DOHH2 (cell line): ENCODE results near the gene ZNF316.

Experiments used
- H3F3A ChIP-seq: fragments of 200-600 bp; sonication (generic), shearing (Covaris generic); 2 replicates; pipeline ENCODE4 v1.6.0; 2016; ENCODE audit warnings: antibody characterized with exemption, mild to moderate bottlenecking; ENCODE audit not compliant: control insufficient read depth, insufficient read depth
- H3K27ac ChIP-seq: fragments of 200-600 bp; sonication (generic); 2 replicates; pipeline ENCODE4 v1.5.1; 2014; ENCODE audit warnings: low read depth, mild to moderate bottlenecking, low read length, moderate library complexity
- H3K27me3 ChIP-seq: fragments of 200-600 bp; sonication (generic); 2 replicates; pipeline ENCODE4 v1.6.1; 2014; ENCODE audit warnings: mild to moderate bottlenecking, low read length, mixed read lengths; ENCODE audit not compliant: control insufficient read depth
- H3K36me3 ChIP-seq: fragments of 200-600 bp; sonication (generic); 2 replicates; pipeline ENCODE4 v1.6.1; 2014; ENCODE audit warnings: mild to moderate bottlenecking, low read length, moderate library complexity, mixed read lengths; ENCODE audit not compliant: control insufficient read depth
- H3K4me1 ChIP-seq: fragments of 200-600 bp; sonication (generic); 2 replicates; pipeline ENCODE4 v1.6.1; 2014; ENCODE audit warnings: mild to moderate bottlenecking, low read length, mixed read lengths; ENCODE audit not compliant: control insufficient read depth
- H3K4me2 ChIP-seq: fragments of 200-600 bp; sonication (generic); 2 replicates; pipeline ENCODE4 v1.6.0; 2014; ENCODE audit warnings: mild to moderate bottlenecking, low read length, moderate library complexity
- H3K4me3 ChIP-seq: fragments of 200-600 bp; sonication (generic); 2 replicates; pipeline ENCODE4 v1.5.1; 2014; ENCODE audit warnings: mild to moderate bottlenecking, low read length, mixed read lengths
- H3K79me2 ChIP-seq: fragments of 200-600 bp; sonication (generic); 2 replicates; pipeline ENCODE4 v1.6.1; 2014; ENCODE audit warnings: mild to moderate bottlenecking, low read length, mixed read lengths; ENCODE audit not compliant: control insufficient read depth
- H3K9me2 ChIP-seq: fragments of 200-600 bp; sonication (generic); replicated peaks from 2 replicates; pipeline ENCODE4 v1.6.1; 2014; ENCODE audit warnings: mild to moderate bottlenecking, low read length, mixed read lengths; ENCODE audit not compliant: control insufficient read depth
- H3K9me3 ChIP-seq: fragments of 200-600 bp; sonication (generic); 2 replicates; pipeline ENCODE4 v1.6.1; 2014; ENCODE audit warnings: antibody characterized with exemption, low read length, mixed read lengths; ENCODE audit not compliant: control insufficient read depth, insufficient read depth
- H4K20me1 ChIP-seq: fragments of 200-600 bp; sonication (generic); 2 replicates; pipeline ENCODE4 v1.6.0; 2014; ENCODE audit warnings: low read depth, mild to moderate bottlenecking, antibody characterized with exemption, low read length, moderate library complexity; ENCODE audit not compliant: control insufficient read depth, insufficient read depth
- EZH2phosphoT487 ChIP-seq: fragments of 200-600 bp; sonication (generic); IDR thresholded peaks from 2 replicates; pipeline ENCODE4 v1.6.1; 2017; ENCODE audit warnings: borderline replicate concordance, mild to moderate bottlenecking, antibody characterized with exemption, low read length, moderate library complexity, mixed read lengths
- TF ChIP-seq, protein P1 (sequence below): fragments of 200-600 bp; sonication (generic); IDR thresholded peaks from one replicate; pipeline ENCODE4 v1.5.1; 2014; ENCODE audit warnings: antibody characterized with exemption, mild to moderate bottlenecking, low read depth, low read length; ENCODE audit not compliant: poor library complexity, severe bottlenecking

Gene ZNF316

DNA sequence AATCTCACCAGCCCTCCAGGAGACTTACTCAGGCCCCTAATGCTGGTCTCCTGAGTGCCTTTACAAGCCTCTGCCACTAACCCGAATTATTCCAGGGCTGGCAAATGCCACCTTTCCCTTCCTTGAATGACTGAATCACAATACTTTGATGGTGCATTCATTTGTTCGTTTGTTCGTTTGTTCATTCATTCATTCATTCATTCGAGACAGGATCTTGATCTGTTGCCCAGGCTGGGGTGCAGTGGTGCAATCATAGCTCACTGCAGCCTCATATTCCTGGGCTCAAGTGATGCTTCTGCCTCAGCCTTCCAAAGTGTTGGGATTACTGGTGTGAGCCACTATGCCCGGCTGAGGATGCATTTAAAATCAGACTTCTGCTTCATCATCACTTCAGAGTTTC is 63.7 kb downstream of the ZNF316 start:
- Histone ChIP-seq H3F3A (no peaks in the 10 kb centered on the region), H3K4me3 (no peak overlapping the region), H3K36me3 (peaks cover 96% of the 10 kb centered on the region), H3K9me2 (no peaks in the 10 kb centered on the region), H3K79me2 (peaks cover 80% of the 10 kb centered on the region), H3K4me1 (peaks cover 11% of the 10 kb centered on the region), H4K20me1 (no peaks in the 10 kb centered on the region), H3K27ac (no peak overlapping the region), H3K27me3 (no peaks in the 10 kb centered on the region), H3K9me3 (peaks cover 76% of the 10 kb centered on the region), H3K4me2 (no peak overlapping the region)
- no peak for TF ChIP-seq EZH2phosphoT487
- TF ChIP-seq, protein P1, sequence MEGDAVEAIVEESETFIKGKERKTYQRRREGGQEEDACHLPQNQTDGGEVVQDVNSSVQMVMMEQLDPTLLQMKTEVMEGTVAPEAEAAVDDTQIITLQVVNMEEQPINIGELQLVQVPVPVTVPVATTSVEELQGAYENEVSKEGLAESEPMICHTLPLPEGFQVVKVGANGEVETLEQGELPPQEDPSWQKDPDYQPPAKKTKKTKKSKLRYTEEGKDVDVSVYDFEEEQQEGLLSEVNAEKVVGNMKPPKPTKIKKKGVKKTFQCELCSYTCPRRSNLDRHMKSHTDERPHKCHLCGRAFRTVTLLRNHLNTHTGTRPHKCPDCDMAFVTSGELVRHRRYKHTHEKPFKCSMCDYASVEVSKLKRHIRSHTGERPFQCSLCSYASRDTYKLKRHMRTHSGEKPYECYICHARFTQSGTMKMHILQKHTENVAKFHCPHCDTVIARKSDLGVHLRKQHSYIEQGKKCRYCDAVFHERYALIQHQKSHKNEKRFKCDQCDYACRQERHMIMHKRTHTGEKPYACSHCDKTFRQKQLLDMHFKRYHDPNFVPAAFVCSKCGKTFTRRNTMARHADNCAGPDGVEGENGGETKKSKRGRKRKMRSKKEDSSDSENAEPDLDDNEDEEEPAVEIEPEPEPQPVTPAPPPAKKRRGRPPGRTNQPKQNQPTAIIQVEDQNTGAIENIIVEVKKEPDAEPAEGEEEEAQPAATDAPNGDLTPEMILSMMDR, result no peak

DNA sequence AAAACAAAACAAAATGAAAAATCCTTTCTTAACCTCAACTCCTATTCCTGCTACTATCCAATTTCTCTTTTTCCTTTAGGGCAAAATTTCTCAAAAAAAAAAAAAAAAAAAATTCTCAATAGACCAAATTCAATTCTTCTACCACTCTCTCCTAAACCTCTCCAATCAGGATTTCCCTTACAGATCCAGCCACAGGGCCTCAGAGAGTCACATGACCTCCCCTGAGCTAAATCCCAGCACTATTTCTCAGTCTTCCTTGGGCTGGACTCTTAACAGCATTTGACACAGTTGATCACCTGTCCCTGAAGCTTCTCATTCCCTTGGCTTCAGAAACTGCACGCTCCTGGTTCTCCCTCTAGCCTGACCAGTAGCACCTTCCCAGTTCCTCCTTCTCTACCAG is 64.7 kb downstream of the ZNF316 start:
- Histone ChIP-seq H3K4me1 (peaks cover 12% of the 10 kb centered on the region), H3K27ac (no peak overlapping the region), H3K36me3 (peaks cover 90% of the 10 kb centered on the region), H3K4me3 (no peak overlapping the region), H3K9me2 (no peaks in the 10 kb centered on the region), H3K79me2 (peaks cover 90% of the 10 kb centered on the region), H3K4me2 (no peak overlapping the region), H3K9me3 (peaks cover 65% of the 10 kb centered on the region), H3F3A (no peaks in the 10 kb centered on the region), H3K27me3 (no peaks in the 10 kb centered on the region), H4K20me1 (no peaks in the 10 kb centered on the region)
- TF ChIP-seq EZH2phosphoT487, result no peak
- TF ChIP-seq, protein P1, result no peak
